Upper lobe of left lung (tissue), 6 donors: ENCODE results near the gene PCNX3. TPM values are rescaled to one million over a fixed set of nuclear protein-coding genes. Genes with fewer than 3 reads are reported as not detected.

Experiments
- ATAC-seq, 2 donors: fragments of 200-7000 bp; cut with Tn5 transposase; one replicate each; pipeline ENCODE4 v1.9.1; 2022; ENCODE audit warnings: mild to moderate bottlenecking in 2 of 2, moderate library complexity in 2 of 2; ENCODE audit not compliant: low FRiP score in 2 of 2
- DNase-seq, 2 donors: peaks; one replicate each; pipeline ENCODE4 v3.0.0-alpha.2; 2019 to 2020
- H3K27ac ChIP-seq, 4 donors: fragments of 200-600 bp; sonication (generic); one replicate each; pipeline ENCODE4 v1.5.1; 2016 to 2019
- H3K27me3 ChIP-seq, 4 donors: fragments of 200-600 bp; sonication (generic); one replicate each; pipeline ENCODE4 v1.5.1; 2017 to 2019
- H3K36me3 ChIP-seq, 4 donors: fragments of 200-600 bp; sonication (generic); one replicate each; pipeline ENCODE4 v1.5.1; 2016 to 2019
- H3K4me1 ChIP-seq, 4 donors: fragments of 200-600 bp; sonication (generic); one replicate each; pipeline ENCODE4 v1.5.1; 2018 to 2019
- H3K4me3 ChIP-seq, 4 donors: fragments of 200-600 bp; sonication (generic); one replicate each; pipeline ENCODE4 v1.5.1; 2017 to 2019; ENCODE audit warnings: mild to moderate bottlenecking in 2 of 4, moderate library complexity in 1 of 4
- H3K9me3 ChIP-seq, 4 donors: fragments of 200-600 bp; sonication (generic); one replicate each; pipeline ENCODE4 v1.5.1; 2018 to 2019
- CTCF ChIP-seq, 6 experiments: fragments of 450-650 bp in 4 of 6; fragments of 200-600 bp in 2 of 6; sonication (generic) in 2 of 6; IDR thresholded peaks; one replicate each; pipeline ENCODE4 v1.5.1; 2016 to 2019; ENCODE audit warnings: antibody characterized with exemption in 6 of 6
- EP300 ChIP-seq, 4 donors: sonication (generic); formaldehyde crosslinking; IDR thresholded peaks; one replicate each; pipeline ENCODE4 v1.5.1; 2017; ENCODE audit warnings: antibody characterized with exemption in 4 of 4, control low read depth in 2 of 4
- POLR2A ChIP-seq, 4 donors: fragments of 450-650 bp; IDR thresholded peaks; one replicate each; pipeline ENCODE4 v1.5.1; 2016 to 2017; ENCODE audit warnings: antibody characterized with exemption in 4 of 4, mild to moderate bottlenecking in 2 of 4
- POLR2AphosphoS5 ChIP-seq, 2 donors: sonication (generic); formaldehyde crosslinking; IDR thresholded peaks; one replicate each; pipeline ENCODE4 v1.5.1; 2017; ENCODE audit warnings: antibody characterized with exemption in 2 of 2
- WGBS, 2 donors: methylation state at CpG; one replicate each; pipeline ENCODE4 v1.1.5; 2017 to 2018; 5-methylcytosine and 5-hydroxymethylcytosine counted together
- total RNA-seq, 6 donors: library from RNA; depleted of rRNA in 4 of 6; stranded (reverse); fragments of >200 nt in 4 of 6; gene quantifications; one replicate each; pipeline versions ENCODE4 v1.1.0 to v1.2.1, GENCODE V29; 2016 to 2021
- donor health status: DM: no; HTN: no; CAD: no; lungs with moderate emphysema.
- donor health status: DM: no; HTN: yes; CAD: no; lungs with severe emphysema.

PCNX3 gene
- total RNA-seq, 6 donors from 2014 or later, result 26.7 to 63.9 (median 43.9) TPM

DNA sequence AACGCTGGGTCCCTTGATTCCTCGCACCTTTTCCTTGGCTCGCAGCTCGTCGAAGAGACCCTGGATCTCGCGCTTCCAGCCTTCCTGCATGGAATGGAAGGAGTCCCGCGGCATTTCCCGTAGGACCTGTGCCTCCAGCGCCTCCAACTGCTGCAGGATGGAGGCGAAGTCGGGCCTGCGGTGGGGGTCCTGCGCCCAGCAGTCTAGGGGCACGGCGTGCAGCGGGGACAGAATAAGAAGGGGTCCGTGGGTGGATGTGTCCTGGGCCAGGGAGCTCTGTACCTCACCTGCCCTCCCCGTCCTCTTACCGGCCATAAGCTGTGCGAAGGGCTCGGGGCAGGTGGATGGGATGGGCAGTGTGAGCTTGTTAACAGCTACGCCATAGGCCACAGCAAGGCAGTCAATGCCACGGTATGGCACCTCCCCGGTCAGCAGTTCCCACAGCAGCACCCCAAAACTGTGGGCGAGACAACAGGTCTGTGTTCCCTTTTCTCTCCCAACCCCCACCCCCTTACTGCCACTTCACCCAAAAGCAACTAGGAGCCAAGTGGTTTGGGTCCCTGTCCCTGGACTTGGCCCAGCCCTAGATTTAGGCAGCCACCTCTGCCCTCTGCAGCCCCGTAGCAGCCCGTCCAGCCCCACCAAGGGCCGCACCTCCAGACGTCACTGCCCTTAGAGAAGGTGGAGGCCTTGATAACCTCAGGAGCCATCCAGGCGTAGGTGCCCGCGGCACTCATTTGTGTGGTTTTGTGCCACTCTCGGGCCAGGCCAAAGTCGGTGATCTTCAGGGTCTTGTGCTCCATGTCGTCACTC, 7.8 kb upstream of the PCNX3 start:
- H3K27ac ChIP-seq, result peak overlapping the region; percentile 44 to 95 (median 57)
- H3K4me3 ChIP-seq, result peak overlapping the region in 3 of 4 donors; percentile 15 to 37 (median 30)
- peaks cover 59 to 69% (median 61%) of the 10 kb centered on the region in 4 donors for H3K4me1 ChIP-seq
- H3K27me3 ChIP-seq, result no peaks in the 10 kb centered on the region
- ATAC-seq (no peak), DNase-seq (peak in 1 of 2 donors; percentile 74)
- peaks cover 17 to 77% (median 52%) of the 10 kb centered on the region in 4 donors for H3K36me3 ChIP-seq
- WGBS, 2 donors, result 90 to 94% methylated on average over 10 to 37 of the region's 37 CpGs
- TF ChIP-seq POLR2AphosphoS5 (IDR thresholded peaks at IDR 0.05) (no peak), POLR2A (IDR thresholded peaks at IDR 0.05) (no peak), CTCF (IDR thresholded peaks at IDR 0.05) (no peak), EP300 (IDR thresholded peaks at IDR 0.05) (no peak)
- no peaks in the 10 kb centered on the region for H3K9me3 ChIP-seq

DNA sequence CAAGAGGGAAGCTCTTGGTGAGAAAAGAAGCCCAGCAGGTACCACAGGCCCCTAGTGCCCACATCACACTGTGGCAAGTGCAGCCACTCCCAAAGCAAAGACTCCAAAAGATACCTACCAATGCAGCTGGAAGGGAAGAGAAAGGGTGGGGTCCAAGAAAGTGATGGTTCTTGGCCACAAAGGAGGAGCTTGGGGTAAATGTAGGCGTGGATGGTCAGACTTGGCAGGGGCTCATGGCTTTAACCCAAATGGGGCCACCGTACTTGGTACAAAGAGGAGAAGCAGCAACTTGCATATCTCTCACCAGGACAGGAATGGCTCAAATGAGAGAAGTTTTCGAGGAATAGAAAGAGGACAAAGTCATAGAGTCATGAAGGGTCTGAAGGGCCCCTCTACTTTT, 6.3 kb upstream of the PCNX3 start:
- peak overlapping the region; percentile 94 to 96 (median 95) for H3K27ac ChIP-seq

GRCh38 chr11:65609665-65610064, 5.9 kb upstream of the PCNX3 start:
- DNase-seq, result no peak
- Histone ChIP-seq H3K4me3 (peak overlapping the region in 1 of 4 donors; percentile 99), H3K27me3 (no peaks in the 10 kb centered on the region), H3K27ac (peak overlapping the region; percentile 94 to 96 (median 95)), H3K9me3 (no peaks in the 10 kb centered on the region), H3K4me1 (peaks cover 65 to 77% (median 70%) of the 10 kb centered on the region in 4 donors), H3K36me3 (peaks cover 12 to 61% (median 35%) of the 10 kb centered on the region in 4 donors)
- no peak for TF ChIP-seq POLR2A (IDR thresholded peaks at IDR 0.05)
- no peak for TF ChIP-seq EP300 (IDR thresholded peaks at IDR 0.05)
- TF ChIP-seq CTCF (IDR thresholded peaks at IDR 0.05), result no peak
- no peak for TF ChIP-seq POLR2AphosphoS5 (IDR thresholded peaks at IDR 0.05)
- WGBS, 2 donors, result 64 to 85% methylated on average over 4 to 5 of the region's 5 CpGs
- ATAC-seq, result no peak

More for the DNA sequence above, 6.3 kb upstream of the PCNX3 start:
- Histone ChIP-seq H3K4me1 (peaks cover 65 to 77% (median 70%) of the 10 kb centered on the region in 4 donors), H3K27me3 (no peaks in the 10 kb centered on the region), H3K4me3 (no peak overlapping the region), H3K9me3 (no peaks in the 10 kb centered on the region), H3K36me3 (peaks cover 16 to 65% (median 39%) of the 10 kb centered on the region in 4 donors)
- WGBS, 2 donors, result 49 to 56% methylated on average over 3 of the region's 3 CpGs
- TF ChIP-seq EP300 (IDR thresholded peaks at IDR 0.05), result no peak
- TF ChIP-seq POLR2A (IDR thresholded peaks at IDR 0.05), result no peak
- TF ChIP-seq CTCF (IDR thresholded peaks at IDR 0.05), result no peak
- no peak for TF ChIP-seq POLR2AphosphoS5 (IDR thresholded peaks at IDR 0.05)
- no peak for DNase-seq
- no peak for ATAC-seq

DNA sequence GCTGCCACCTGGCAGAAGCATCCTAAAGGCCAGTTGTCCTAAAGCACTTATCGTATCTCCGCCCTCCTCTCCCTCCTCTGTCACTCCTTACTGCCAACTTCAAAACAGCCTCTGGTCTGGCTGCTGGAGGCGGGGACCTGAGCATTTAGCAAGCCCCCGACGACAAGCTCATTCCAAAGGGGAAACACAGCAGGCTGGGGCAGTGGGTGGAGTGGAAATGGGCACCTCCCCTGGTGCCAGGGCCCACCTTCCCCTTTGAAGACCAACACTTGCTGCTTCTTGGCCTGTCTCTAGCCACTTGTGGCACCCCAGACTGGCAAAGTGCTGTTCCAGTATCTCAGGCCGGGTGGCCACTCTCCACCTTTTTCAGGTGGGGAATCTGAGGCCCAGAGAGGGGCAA, 5.2 kb upstream of the PCNX3 start:
- ATAC-seq, result no peak
- Histone ChIP-seq H3K27ac (peak overlapping the region; percentile 94 to 96 (median 95)), H3K36me3 (peaks cover 5 to 53% (median 27%) of the 10 kb centered on the region in 4 donors), H3K9me3 (no peaks in the 10 kb centered on the region), H3K27me3 (no peaks in the 10 kb centered on the region), H3K4me1 (peaks cover 65 to 77% (median 70%) of the 10 kb centered on the region in 4 donors), H3K4me3 (peak overlapping the region in 3 of 4 donors; percentile 94 to 100 (median 99))
- no peak for DNase-seq
- TF ChIP-seq POLR2A (IDR thresholded peaks at IDR 0.05) (no peak), POLR2AphosphoS5 (IDR thresholded peaks at IDR 0.05) (no peak), CTCF (IDR thresholded peaks at IDR 0.05) (no peak), EP300 (IDR thresholded peaks at IDR 0.05) (no peak)
- 41 to 54% methylated on average over 6 of the region's 6 CpGs for WGBS, 2 donors
